Loucy (cell line): Measurements from ENCODE around the gene KLC1.

Experiments used
- H2AFZ ChIP-seq: fragments of 200-600 bp; sonication (generic); 2 replicates; pipeline ENCODE4 v1.6.0; 2016; ENCODE audit warnings: antibody characterized with exemption, mild to moderate bottlenecking, low read length, moderate library complexity
- H3F3A ChIP-seq: fragments of 200-600 bp; 2 replicates; pipeline ENCODE4 v1.6.0; 2016; ENCODE audit warnings: antibody characterized with exemption, low read depth, mild to moderate bottlenecking
- H3K27me3 ChIP-seq: fragments of 200-600 bp; sonication (generic); 2 replicates; pipeline ENCODE4 v1.6.1; 2014; ENCODE audit warnings: low read length, mild to moderate bottlenecking; ENCODE audit not compliant: insufficient read depth, poor library complexity, severe bottlenecking
- H3K36me3 ChIP-seq: fragments of 200-600 bp; sonication (generic); 2 replicates; pipeline ENCODE4 v1.6.1; 2016; ENCODE audit warnings: low read length; ENCODE audit not compliant: insufficient read depth
- H3K4me1 ChIP-seq: fragments of 200-600 bp; sonication (generic); 2 replicates; pipeline ENCODE4 v1.5.1; 2014; ENCODE audit warnings: low read length, mild to moderate bottlenecking; ENCODE audit not compliant: insufficient read depth, poor library complexity, severe bottlenecking
- H3K4me2 ChIP-seq: fragments of 200-600 bp; sonication (generic); 2 replicates; pipeline ENCODE4 v1.6.0; 2014; ENCODE audit warnings: antibody characterized with exemption, low read length, low read depth, mild to moderate bottlenecking; ENCODE audit not compliant: poor library complexity, severe bottlenecking
- H3K4me3 ChIP-seq: fragments of 200-600 bp; sonication (generic); 2 replicates; pipeline ENCODE4 v1.5.1; 2014; ENCODE audit warnings: low read length, mild to moderate bottlenecking, mixed read lengths; ENCODE audit not compliant: poor library complexity, severe bottlenecking
- H3K79me2 ChIP-seq: fragments of 200-600 bp; sonication (generic); 2 replicates; pipeline ENCODE4 v1.6.1; 2014; ENCODE audit warnings: low read length; ENCODE audit not compliant: insufficient read depth
- H3K9ac ChIP-seq: fragments of 200-600 bp; sonication (generic); 2 replicates; pipeline ENCODE4 v1.6.0; 2014; ENCODE audit warnings: mild to moderate bottlenecking, low read depth, low read length, moderate library complexity; ENCODE audit not compliant: poor library complexity, severe bottlenecking
- H3K9me2 ChIP-seq: fragments of 200-600 bp; sonication (generic); replicated peaks from 2 replicates; pipeline ENCODE4 v1.6.1; 2016; ENCODE audit warnings: low read depth, low read length, mixed read lengths
- H3K9me3 ChIP-seq: fragments of 200-600 bp; sonication (generic); 2 replicates; pipeline ENCODE4 v1.6.1; 2014; ENCODE audit warnings: mild to moderate bottlenecking, antibody characterized with exemption, low read length, low read depth; ENCODE audit not compliant: insufficient read depth
- H4K20me1 ChIP-seq: fragments of 200-600 bp; sonication (generic); 2 replicates; pipeline ENCODE4 v1.6.0; 2014; ENCODE audit warnings: antibody characterized with exemption, low read length, mild to moderate bottlenecking; ENCODE audit not compliant: insufficient read depth, poor library complexity, severe bottlenecking
- CTCF ChIP-seq: fragments of 200-600 bp; sonication (generic); conservative IDR thresholded peaks from 2 replicates; pipeline ENCODE4 v1.5.1; 2014; ENCODE audit warnings: mild to moderate bottlenecking, antibody characterized with exemption, low read length
- EZH2phosphoT487 ChIP-seq: fragments of 200-600 bp; IDR thresholded peaks from 2 replicates; pipeline ENCODE4 v1.6.1; 2018; ENCODE audit warnings: antibody characterized with exemption, mild to moderate bottlenecking, moderate library complexity, borderline replicate concordance

KLC1 gene

DNA sequence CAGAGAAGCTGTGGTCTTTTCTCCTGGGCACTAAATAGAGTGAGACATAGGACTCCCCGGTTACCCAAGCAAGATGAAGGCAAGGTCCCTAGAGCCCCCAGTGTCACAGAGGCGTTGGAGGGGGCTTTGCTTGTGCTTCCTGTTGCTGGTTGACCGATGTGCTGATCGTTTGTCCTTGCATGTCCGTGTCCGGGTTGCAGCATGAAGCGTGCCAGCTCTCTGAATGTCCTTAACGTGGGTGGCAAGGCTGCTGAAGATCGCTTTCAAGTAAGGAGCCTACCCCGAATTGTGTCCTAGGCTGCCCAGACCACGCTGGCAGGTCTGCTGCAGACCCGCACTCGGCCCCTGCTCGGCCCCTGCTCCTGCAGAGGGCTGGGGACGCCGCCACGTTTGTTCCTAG lies 63.1 kb downstream of the KLC1 start:
- no peak for TF ChIP-seq EZH2phosphoT487
- TF ChIP-seq CTCF = no peak
- Histone ChIP-seq H3K4me3 (no peak overlapping the region), H3K4me2 (no peak overlapping the region), H3K9me2 (no peaks in the 10 kb centered on the region), H3K9ac (no peak overlapping the region), H3K9me3 (no peaks in the 10 kb centered on the region), H2AFZ (no peak overlapping the region), H4K20me1 (no peaks in the 10 kb centered on the region), H3K36me3 (peaks cover 54% of the 10 kb centered on the region; the same call in 1 of the 2 replicates), H3K27me3 (no peaks in the 10 kb centered on the region), H3K79me2 (no peaks in the 10 kb centered on the region), H3K4me1 (no peaks in the 10 kb centered on the region), H3F3A (no peaks in the 10 kb centered on the region)

- peaks cover 53% of the 10 kb centered on the region; the same call in 1 of the 2 replicates for H3K36me3 ChIP-seq
- H3K9me3 ChIP-seq = no peaks in the 10 kb centered on the region
- no peak for TF ChIP-seq EZH2phosphoT487
- TF ChIP-seq CTCF = no peak
- no peaks in the 10 kb centered on the region for H3K79me2 ChIP-seq
- no peaks in the 10 kb centered on the region for H3K9me2 ChIP-seq
- H3K9ac ChIP-seq = no peak overlapping the region
- H3K4me1 ChIP-seq = no peaks in the 10 kb centered on the region
- no peaks in the 10 kb centered on the region for H3F3A ChIP-seq
- H2AFZ ChIP-seq = no peak overlapping the region
- H3K4me3 ChIP-seq = no peak overlapping the region
- no peak overlapping the region for H3K4me2 ChIP-seq
- H3K27me3 ChIP-seq = no peaks in the 10 kb centered on the region
- no peaks in the 10 kb centered on the region for H4K20me1 ChIP-seq
Measured at GRCh38 chr14:103692871-103693270, 63.9 kb downstream of the KLC1 start.

GRCh38 chr14:103693515-103693914 lies 64.5 kb downstream of the KLC1 start:
- H3K9ac ChIP-seq = no peak overlapping the region
- no peaks in the 10 kb centered on the region for H3K27me3 ChIP-seq
- H4K20me1 ChIP-seq = no peaks in the 10 kb centered on the region
- H3K4me3 ChIP-seq = no peak overlapping the region
- no peaks in the 10 kb centered on the region for H3K9me2 ChIP-seq
- H3F3A ChIP-seq = no peaks in the 10 kb centered on the region
- H3K4me2 ChIP-seq = no peak overlapping the region
- H2AFZ ChIP-seq = no peak overlapping the region
- no peaks in the 10 kb centered on the region for H3K4me1 ChIP-seq
- TF ChIP-seq CTCF (no peak), EZH2phosphoT487 (no peak)
- H3K9me3 ChIP-seq = no peaks in the 10 kb centered on the region
- H3K79me2 ChIP-seq = no peaks in the 10 kb centered on the region
- peaks cover 54% of the 10 kb centered on the region; the same call in 1 of the 2 replicates for H3K36me3 ChIP-seq
